Activated effector memory CD4-positive, alpha-beta T cell treated with anti-CD3 and anti-CD28 coated beads, Interleukin-2, amount 50 U/mL, for 16 hours (primary cell): ENCODE data around the gene RNF220.

ENCODE experiments used
- DNase-seq: peaks from one replicate; pipeline ENCODE4 v3.0.0-alpha.2; 2020

RNF220 gene

DNA sequence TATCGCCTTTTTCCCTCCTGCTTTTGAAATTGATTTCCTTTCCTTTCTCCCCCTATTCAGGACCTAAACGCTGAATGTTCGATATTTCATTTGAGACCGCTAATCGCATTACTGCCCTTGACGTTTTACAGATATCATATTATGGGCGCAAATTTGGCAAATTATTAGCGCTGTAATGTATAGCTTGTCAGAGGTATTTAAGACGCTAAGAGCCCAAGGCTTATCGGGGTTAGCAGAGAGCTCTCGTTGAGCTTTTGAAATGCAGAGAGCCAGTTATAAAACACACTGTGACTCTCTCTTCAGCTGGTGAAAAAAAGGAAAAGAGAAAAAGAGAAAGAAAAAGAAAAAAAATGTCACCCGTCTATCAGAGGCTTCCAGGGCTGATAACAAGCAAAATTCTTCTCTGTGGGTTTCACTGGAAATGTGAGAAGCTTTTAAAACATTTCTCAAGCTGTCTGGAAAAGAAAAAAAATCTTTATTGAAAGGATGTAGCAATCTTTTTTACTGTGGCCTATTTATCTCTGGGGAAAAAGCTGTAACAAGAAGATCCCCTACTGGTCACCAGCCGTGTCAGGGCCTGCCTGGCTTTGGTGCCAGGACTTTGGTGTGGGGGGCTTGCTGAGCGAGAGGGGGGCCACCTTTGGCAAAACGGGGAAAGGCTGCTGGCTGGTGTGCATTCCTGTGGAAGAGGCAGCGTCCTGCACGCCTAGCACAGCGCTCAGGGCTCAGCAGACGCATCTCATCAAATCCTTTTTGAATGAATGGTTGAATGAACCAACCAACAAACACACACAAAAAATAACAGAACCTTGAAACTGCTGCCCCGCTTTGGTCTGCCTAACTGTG, 119.8 kb downstream of the RNF220 start:
- no peak for DNase-seq

DNA sequence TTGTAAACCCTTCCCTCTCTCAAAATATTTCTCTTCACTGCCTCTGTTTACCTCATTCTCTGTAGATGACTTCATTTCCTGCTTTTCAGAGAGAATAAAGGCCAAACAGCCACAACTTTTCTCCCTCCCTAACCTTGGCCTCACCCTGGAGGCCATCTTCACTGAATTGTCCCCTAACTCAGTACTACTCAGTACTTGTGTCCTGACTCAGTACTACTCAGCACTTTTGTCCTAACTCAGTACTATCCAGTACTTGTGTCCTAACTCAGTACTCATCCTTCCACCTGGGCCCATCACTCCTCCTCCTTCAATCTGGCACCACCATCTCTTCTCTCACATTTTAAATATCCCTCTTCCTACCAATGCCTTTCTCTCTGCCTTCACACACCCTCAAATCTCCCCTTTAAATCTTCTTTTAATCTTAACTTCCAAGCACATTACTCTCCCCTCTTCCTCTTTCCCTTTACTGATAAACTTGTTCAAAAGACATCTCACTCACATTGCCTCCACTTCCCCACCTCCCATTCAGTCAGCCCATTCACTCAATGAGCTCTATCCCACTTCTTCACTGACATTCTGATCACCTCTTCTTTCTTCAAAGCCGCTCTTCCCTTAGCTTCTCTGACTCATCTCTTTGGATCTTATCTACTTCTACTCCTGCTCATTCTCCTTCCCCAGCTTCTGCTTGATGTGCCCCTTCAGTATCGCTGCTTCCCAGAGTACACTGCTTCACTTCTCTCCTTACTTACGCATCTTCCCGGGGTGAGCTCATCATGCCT, 121.4 kb downstream of the RNF220 start:
- DNase-seq = no peak

DNA sequence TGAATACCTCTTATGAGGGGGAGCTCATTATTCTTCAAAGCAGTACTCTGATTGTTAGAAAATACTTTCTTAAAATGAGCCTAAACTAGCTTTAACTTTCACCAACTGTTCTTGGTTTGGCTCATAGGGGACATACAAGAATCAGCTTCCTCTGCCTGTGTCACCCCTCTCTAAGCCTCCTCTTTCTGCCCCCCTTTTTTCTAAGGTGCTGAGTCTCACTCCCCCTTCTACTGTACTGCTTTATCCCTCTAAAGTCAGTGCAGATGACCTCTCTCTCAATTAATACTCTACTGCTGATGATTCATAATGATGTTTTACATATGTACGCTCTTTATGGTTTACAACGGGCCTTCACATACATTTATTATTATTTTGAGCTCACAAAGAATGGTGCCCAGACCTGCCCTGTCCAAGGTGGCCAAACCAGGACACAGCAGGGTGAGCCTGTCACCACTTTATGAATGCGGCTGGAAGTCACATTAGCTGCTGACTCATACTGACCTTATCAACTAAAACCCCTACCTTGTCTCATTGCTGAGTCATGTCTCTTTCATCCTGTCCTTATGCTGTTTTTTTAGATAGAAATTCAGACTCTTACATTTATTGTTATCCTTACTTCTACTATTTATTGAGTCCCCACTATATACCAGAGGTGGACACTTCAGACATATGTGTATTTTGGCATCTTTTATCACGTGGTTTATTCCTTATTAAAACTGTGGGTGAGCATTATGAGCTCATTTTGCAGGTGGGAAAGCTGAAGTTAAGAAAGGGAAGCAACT, 126.9 kb downstream of the RNF220 start:
- no peak for DNase-seq

DNA sequence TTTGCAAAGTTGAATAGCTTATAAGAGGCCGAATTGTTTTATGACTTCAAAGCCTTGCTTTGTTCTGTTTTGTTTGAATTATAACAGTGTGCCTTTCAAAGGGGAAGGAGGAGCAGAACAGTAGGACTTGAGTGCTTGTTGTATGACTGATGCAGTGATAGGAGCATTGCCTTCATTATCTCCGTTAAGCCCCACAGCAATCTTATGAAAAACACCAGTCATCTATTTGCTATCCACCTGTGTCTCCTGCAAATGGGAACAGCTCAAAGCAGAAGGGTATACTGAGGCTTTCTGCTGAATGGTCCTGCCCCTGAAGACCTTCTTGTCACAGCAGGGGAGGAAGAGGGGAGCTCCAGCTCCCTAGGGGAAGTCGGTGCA, 127.5 kb downstream of the RNF220 start:
- DNase-seq = no peak

- DNase-seq = no peak
Observed at GRCh38 chr1:44534771-44535170, 129.7 kb downstream of the RNF220 start.

- DNase-seq = no peak
Observed at GRCh38 chr1:44536357-44537209, 131.5 kb downstream of the RNF220 start.

- DNase-seq = no peak
Observed at GRCh38 chr1:44537538-44537937, 132.5 kb downstream of the RNF220 start.

GRCh38 chr1:44537956-44538355, 132.9 kb downstream of the RNF220 start:
- no peak for DNase-seq

- DNase-seq = no peak
Observed at GRCh38 chr1:44539991-44540730, 135.1 kb downstream of the RNF220 start.

DNA sequence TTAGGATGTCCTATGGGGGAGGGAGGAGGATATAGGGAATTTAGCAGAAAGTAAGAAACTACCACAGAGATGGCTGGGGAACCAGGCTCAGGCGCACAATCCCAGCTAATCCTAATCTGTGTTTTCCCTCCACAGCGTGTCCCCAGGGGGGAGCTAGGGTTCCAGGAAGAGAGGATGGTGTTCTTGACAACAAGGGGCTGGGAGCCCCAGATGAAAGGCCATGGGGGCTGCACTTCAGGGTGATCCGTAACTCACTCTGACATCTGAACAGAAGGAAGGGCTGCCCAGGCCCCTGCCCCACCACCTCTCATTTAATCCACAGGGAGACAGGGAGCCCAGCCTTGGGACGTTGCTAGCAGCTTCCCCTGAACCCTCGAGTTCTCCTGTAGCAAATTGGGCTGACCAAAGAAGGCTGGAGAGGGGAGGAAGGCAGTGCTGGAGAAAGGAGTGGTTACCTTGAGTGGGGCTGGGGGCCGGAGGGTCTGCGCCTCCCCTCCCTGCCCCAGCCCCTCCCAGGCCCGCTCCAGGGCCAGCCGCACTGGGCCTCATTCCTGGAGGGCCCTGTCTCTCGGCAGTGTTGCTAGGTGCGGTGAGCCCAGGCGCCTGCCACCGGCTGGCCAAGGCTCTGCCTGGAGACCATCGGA, 137.5 kb downstream of the RNF220 start:
- no peak for DNase-seq

GRCh38 chr1:44543064-44543744, 138.1 kb downstream of the RNF220 start:
- no peak for DNase-seq

DNA sequence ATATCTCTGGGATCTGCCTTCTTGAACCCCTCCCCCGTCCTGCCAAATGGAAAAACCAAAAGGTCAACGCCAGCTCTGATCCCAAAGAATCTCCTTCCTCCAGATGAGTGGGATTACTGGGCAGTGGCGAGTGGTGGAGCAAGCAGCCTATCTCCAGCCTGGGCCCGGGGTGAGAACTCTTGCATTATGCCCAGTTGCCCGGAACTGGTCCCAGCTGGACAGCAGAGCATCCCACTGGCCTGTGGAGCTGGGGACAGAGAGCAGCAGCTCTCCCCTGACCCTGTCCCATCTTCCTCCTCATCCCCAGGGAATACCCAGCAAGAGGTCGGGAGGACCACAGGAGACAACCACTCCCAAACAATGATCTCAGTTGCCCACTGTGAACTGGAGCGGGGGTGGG, 138.7 kb downstream of the RNF220 start:
- no peak for DNase-seq

GRCh38 chr1:44544960-44545359, 139.9 kb downstream of the RNF220 start:
- DNase-seq = no peak

GRCh38 chr1:44545961-44546360, 140.9 kb downstream of the RNF220 start:
- no peak for DNase-seq

- DNase-seq = no peak
Observed at GRCh38 chr1:44546403-44547053, 141.5 kb downstream of the RNF220 start.

GRCh38 chr1:44547361-44547760, 142.3 kb downstream of the RNF220 start:
- no peak for DNase-seq

GRCh38 chr1:44547837-44548236, 142.8 kb downstream of the RNF220 start:
- no peak for DNase-seq

DNA sequence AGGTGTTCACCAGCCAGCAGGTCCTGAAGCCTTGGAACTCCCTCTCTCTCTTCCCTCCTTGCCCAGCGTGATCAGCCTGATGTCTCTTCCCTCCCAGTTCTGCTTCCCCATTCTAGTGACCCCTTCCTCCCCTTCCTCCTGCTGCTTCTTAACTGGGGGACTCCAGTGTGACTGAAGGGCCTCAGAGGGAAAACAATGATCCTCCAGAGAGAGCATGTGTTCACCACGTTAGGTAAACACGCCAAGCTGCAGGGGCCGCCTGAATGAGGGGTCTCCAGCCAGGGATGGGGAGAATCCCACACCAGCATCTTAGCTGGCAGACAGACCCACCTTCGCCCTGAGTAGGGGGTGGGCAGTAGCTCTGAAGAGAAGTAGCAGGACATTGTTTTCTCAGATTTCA, 144.5 kb downstream of the RNF220 start:
- no peak for DNase-seq

- DNase-seq = no peak
Observed at GRCh38 chr1:44553127-44553758, 148.2 kb downstream of the RNF220 start.

GRCh38 chr1:44553771-44554170, 148.7 kb downstream of the RNF220 start:
- no peak for DNase-seq
